Measurements from ENCODE around the gene PADI3.

The PADI3 gene

GRCh38 chr1:17264470-17264869 is 15.6 kb downstream of the PADI3 start:
- Histone ChIP-seq H3K4me1 (ENCODE audit: insufficient read depth, insufficient read length) (peaks cover 4% of the 10 kb centered on the region), H3K36me3 (ENCODE audit: insufficient read depth, insufficient read length, low read length) (no peaks in the 10 kb centered on the region), H3K9me3 (ENCODE audit: insufficient read depth, low read length) (peaks cover 6% of the 10 kb centered on the region; the same call in 1 of the 2 replicates), H3K9ac (ENCODE audit: insufficient read length, low read depth) (no peak overlapping the region), H3K27me3 (ENCODE audit: insufficient read depth, insufficient read length) (no peaks in the 10 kb centered on the region), H3K4me3 (ENCODE audit: insufficient read length, low read depth) (no peak overlapping the region)
- no peak for DNase-seq (ENCODE audit: low read depth, low spot score)
- no peak for TF ChIP-seq ZNF274 (IDR thresholded peaks at IDR 0.05; ENCODE audit: low read depth, low read length)

- DNase-seq (ENCODE audit: low read depth, low spot score), result no peak
- Histone ChIP-seq H3K27me3 (ENCODE audit: insufficient read depth, insufficient read length) (no peaks in the 10 kb centered on the region), H3K4me1 (ENCODE audit: insufficient read depth, insufficient read length) (peaks cover 2% of the 10 kb centered on the region), H3K9me3 (ENCODE audit: insufficient read depth, low read length) (peaks cover 6% of the 10 kb centered on the region; the same call in 1 of the 2 replicates), H3K4me3 (ENCODE audit: insufficient read length, low read depth) (no peak overlapping the region), H3K36me3 (ENCODE audit: insufficient read depth, insufficient read length, low read length) (no peaks in the 10 kb centered on the region), H3K9ac (ENCODE audit: insufficient read length, low read depth) (no peak overlapping the region)
- TF ChIP-seq ZNF274 (IDR thresholded peaks at IDR 0.05; ENCODE audit: low read depth, low read length), result no peak
- TF ChIP-seq YY1 (IDR thresholded peaks at IDR 0.05; ENCODE audit: insufficient read depth, insufficient read length), result no peak
- TF ChIP-seq SUZ12 (IDR thresholded peaks at IDR 0.05; ENCODE audit: extremely low read depth, insufficient read depth, insufficient read length), result no peak
Measured at GRCh38 chr1:17265162-17265561, 16.3 kb downstream of the PADI3 start.

- TF ChIP-seq ZNF274 (IDR thresholded peaks at IDR 0.05; ENCODE audit: low read depth, low read length) (no peak), SUZ12 (IDR thresholded peaks at IDR 0.05; ENCODE audit: extremely low read depth, insufficient read depth, insufficient read length) (no peak), YY1 (IDR thresholded peaks at IDR 0.05; ENCODE audit: insufficient read depth, insufficient read length) (no peak)
- Histone ChIP-seq H3K36me3 (ENCODE audit: insufficient read depth, insufficient read length, low read length) (no peaks in the 10 kb centered on the region), H3K4me3 (ENCODE audit: insufficient read length, low read depth) (no peak overlapping the region), H3K9me3 (ENCODE audit: insufficient read depth, low read length) (peaks cover 6% of the 10 kb centered on the region; the same call in 1 of the 2 replicates), H3K27me3 (ENCODE audit: insufficient read depth, insufficient read length) (no peaks in the 10 kb centered on the region), H3K9ac (ENCODE audit: insufficient read length, low read depth) (no peak overlapping the region), H3K4me1 (ENCODE audit: insufficient read depth, insufficient read length) (peaks cover 2% of the 10 kb centered on the region)
- no peak for DNase-seq (ENCODE audit: low read depth, low spot score)
Measured at GRCh38 chr1:17265950-17266349, 17.1 kb downstream of the PADI3 start.

GRCh38 chr1:17270891-17271765 is 22.2 kb downstream of the PADI3 start:
- DNase-seq (ENCODE audit: low read depth, low spot score), result no peak
- no peak for TF ChIP-seq SUZ12 (IDR thresholded peaks at IDR 0.05; ENCODE audit: extremely low read depth, insufficient read depth, insufficient read length)
- no peak for TF ChIP-seq ZNF274 (IDR thresholded peaks at IDR 0.05; ENCODE audit: low read depth, low read length)
- TF ChIP-seq YY1 (IDR thresholded peaks at IDR 0.05; ENCODE audit: insufficient read depth, insufficient read length), result no peak
- no peaks in the 10 kb centered on the region for H3K27me3 ChIP-seq (ENCODE audit: insufficient read depth, insufficient read length)
- H3K4me3 ChIP-seq (ENCODE audit: insufficient read length, low read depth), result no peak overlapping the region
- peaks cover 1% of the 10 kb centered on the region for H3K4me1 ChIP-seq (ENCODE audit: insufficient read depth, insufficient read length)
- H3K9ac ChIP-seq (ENCODE audit: insufficient read length, low read depth), result no peak overlapping the region
- H3K9me3 ChIP-seq (ENCODE audit: insufficient read depth, low read length), result no peaks in the 10 kb centered on the region
- H3K36me3 ChIP-seq (ENCODE audit: insufficient read depth, insufficient read length, low read length), result no peaks in the 10 kb centered on the region

- no peaks in the 10 kb centered on the region for H3K27me3 ChIP-seq (ENCODE audit: insufficient read depth, insufficient read length)
- no peaks in the 10 kb centered on the region for H3K36me3 ChIP-seq (ENCODE audit: insufficient read depth, insufficient read length, low read length)
- no peak for TF ChIP-seq ZNF274 (IDR thresholded peaks at IDR 0.05; ENCODE audit: low read depth, low read length)
- TF ChIP-seq SUZ12 (IDR thresholded peaks at IDR 0.05; ENCODE audit: extremely low read depth, insufficient read depth, insufficient read length), result no peak
- TF ChIP-seq YY1 (IDR thresholded peaks at IDR 0.05; ENCODE audit: insufficient read depth, insufficient read length), result no peak
- H3K4me3 ChIP-seq (ENCODE audit: insufficient read length, low read depth), result no peak overlapping the region
- H3K9ac ChIP-seq (ENCODE audit: insufficient read length, low read depth), result no peak overlapping the region
- no peak for DNase-seq (ENCODE audit: low read depth, low spot score)
- no peaks in the 10 kb centered on the region for H3K9me3 ChIP-seq (ENCODE audit: insufficient read depth, low read length)
- H3K4me1 ChIP-seq (ENCODE audit: insufficient read depth, insufficient read length), result peaks cover 4% of the 10 kb centered on the region
Measured at GRCh38 chr1:17272066-17272465, 23.2 kb downstream of the PADI3 start.

GRCh38 chr1:17272646-17273045 is 23.7 kb downstream of the PADI3 start:
- H3K9me3 ChIP-seq (ENCODE audit: insufficient read depth, low read length), result no peaks in the 10 kb centered on the region
- H3K4me1 ChIP-seq (ENCODE audit: insufficient read depth, insufficient read length), result peaks cover 4% of the 10 kb centered on the region
- no peak overlapping the region for H3K9ac ChIP-seq (ENCODE audit: insufficient read length, low read depth)
- DNase-seq (ENCODE audit: low read depth, low spot score), result no peak
- no peak for TF ChIP-seq ZNF274 (IDR thresholded peaks at IDR 0.05; ENCODE audit: low read depth, low read length)
- TF ChIP-seq SUZ12 (IDR thresholded peaks at IDR 0.05; ENCODE audit: extremely low read depth, insufficient read depth, insufficient read length), result no peak
- no peak for TF ChIP-seq YY1 (IDR thresholded peaks at IDR 0.05; ENCODE audit: insufficient read depth, insufficient read length)
- H3K27me3 ChIP-seq (ENCODE audit: insufficient read depth, insufficient read length), result no peaks in the 10 kb centered on the region
- H3K36me3 ChIP-seq (ENCODE audit: insufficient read depth, insufficient read length, low read length), result no peaks in the 10 kb centered on the region
- H3K4me3 ChIP-seq (ENCODE audit: insufficient read length, low read depth), result no peak overlapping the region

GRCh38 chr1:17273096-17273495 is 24.2 kb downstream of the PADI3 start:
- H3K36me3 ChIP-seq (ENCODE audit: insufficient read depth, insufficient read length, low read length), result no peaks in the 10 kb centered on the region
- H3K27me3 ChIP-seq (ENCODE audit: insufficient read depth, insufficient read length), result no peaks in the 10 kb centered on the region
- H3K9ac ChIP-seq (ENCODE audit: insufficient read length, low read depth), result no peak overlapping the region
- no peaks in the 10 kb centered on the region for H3K9me3 ChIP-seq (ENCODE audit: insufficient read depth, low read length)
- DNase-seq (ENCODE audit: low read depth, low spot score), result no peak
- peaks cover 4% of the 10 kb centered on the region for H3K4me1 ChIP-seq (ENCODE audit: insufficient read depth, insufficient read length)
- TF ChIP-seq YY1 (IDR thresholded peaks at IDR 0.05; ENCODE audit: insufficient read depth, insufficient read length), result no peak
- no peak for TF ChIP-seq SUZ12 (IDR thresholded peaks at IDR 0.05; ENCODE audit: extremely low read depth, insufficient read depth, insufficient read length)
- no peak for TF ChIP-seq ZNF274 (IDR thresholded peaks at IDR 0.05; ENCODE audit: low read depth, low read length)
- H3K4me3 ChIP-seq (ENCODE audit: insufficient read length, low read depth), result no peak overlapping the region

All from NT2/D1 (cell line).